Skin of body (tissue), 2 donors: ENCODE results near the gene DPF1. TPM values are rescaled to one million over a fixed set of nuclear protein-coding genes. Genes with fewer than 3 reads are reported as not detected.
"Not testable (repeated sequence)": the region's sequence is repeated elsewhere in the genome, so short reads cannot be mapped to it uniquely, and the experiment has no call there.

ENCODE experiments used
- DNase-seq: peaks from one replicate; lab custom pipeline; 2025; lab: John Stamatoyannopoulos, UW
- total RNA-seq: library from RNA; depleted of rRNA; stranded (reverse); fragments of >200 nt; gene quantifications from one replicate; pipeline ENCODE4 v1.2.3, GENCODE V29; 2014

The DPF1 gene
- total RNA-seq, 1 donor from 2014 or later: 0.79 TPM

DNA sequence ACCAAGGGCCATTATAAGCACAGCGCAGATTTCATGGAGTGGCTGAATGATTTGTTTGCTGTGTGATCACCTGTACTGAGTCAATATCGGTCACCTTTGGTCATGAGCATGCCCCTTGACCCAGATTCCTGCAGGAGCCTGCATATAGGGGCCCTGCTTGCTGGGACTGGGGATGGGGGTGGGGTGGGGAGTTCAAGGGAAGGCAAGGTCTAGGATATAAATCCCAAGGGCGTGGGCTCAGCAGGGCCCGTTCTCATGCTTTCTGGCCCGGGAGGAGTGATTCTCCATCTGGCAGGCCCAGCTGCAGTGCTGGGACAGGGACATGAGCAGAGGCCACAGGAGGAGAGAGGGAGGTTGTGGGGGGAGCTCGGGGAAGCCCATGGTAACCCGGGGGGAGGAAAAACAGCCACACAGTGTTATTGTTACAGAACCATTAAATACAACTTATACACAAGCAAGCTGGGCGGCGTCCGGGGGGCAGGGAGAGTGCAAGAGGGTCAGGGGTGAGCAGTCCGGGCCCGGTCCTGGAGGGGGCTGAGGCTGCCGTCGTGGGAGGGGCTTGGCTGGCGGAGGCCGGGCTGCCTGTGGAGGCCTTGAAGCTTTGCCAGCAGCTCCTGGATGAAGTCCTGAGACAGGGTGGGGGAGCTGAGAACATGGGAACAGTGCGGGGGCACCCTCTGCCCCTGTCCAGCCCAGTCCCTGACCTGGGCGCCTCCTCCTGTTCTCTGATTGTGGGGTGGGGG, 27.0 kb upstream of the DPF1 start:
- peak; percentile 53 for DNase-seq

DNA sequence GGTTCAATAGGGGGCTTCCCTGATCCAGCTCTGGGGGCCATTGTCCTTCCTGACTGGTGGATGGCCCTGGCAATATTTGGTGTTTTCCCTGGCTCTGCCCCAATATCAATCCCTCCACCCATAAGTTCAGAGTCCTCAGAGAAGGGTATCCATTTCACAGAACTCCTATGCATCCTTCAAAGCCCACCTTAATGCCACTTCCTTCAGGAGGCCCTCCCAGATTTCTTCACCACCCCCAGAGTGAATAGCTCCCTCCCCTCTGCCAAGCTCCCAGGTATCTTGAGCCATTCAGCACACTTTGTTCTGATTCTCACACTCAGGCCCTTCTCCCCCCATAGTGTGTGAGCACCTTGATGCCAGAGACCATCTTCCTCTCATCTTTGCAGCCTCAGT, 26.4 kb upstream of the DPF1 start:
- no peak for DNase-seq

DNA sequence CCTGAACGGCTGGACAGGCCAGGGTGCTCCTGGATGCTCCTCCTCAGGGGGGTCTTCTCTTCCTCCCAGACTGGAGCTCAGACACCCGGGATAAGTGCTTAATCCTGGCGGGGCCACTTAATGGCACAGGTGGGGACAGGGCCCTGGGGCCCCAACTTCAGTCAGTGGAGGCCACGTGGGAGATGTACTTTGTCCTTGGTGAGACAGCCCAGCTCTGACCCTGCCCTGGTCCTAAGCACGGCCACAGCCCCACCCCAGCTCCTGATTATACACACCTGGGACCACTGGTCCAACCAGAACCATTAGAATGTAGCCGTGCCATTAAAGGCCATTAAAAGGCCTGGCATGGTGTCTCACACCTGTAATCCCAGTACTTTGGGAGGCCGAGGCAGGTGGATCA, 24.4 kb upstream of the DPF1 start:
- no peak for DNase-seq

DNA sequence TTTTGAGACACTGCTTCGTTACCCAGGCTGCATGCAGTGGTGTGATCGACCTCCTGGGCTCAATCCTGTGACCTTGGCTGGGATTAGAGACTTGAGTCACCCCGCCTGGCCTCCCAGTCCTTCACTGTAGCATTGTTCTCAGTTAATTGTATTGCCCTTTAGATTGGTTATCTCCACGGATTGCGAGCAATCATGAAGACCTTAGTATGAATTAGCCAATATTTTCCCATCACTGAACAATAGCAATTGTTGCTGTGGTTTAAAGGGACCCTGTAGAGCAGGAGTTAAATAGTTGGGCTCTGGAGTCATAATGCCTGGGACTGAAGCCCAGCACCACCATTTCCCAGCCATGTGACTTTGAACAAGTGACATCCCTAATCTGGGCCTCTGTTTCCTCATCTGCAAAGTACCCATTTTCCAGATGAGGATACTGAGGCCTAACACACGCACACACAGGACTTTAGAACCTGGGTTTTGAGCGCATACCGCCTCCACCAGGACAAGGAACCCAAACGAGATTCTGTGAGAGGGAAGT, 23.8 kb upstream of the DPF1 start:
- DNase-seq: no peak

DNA sequence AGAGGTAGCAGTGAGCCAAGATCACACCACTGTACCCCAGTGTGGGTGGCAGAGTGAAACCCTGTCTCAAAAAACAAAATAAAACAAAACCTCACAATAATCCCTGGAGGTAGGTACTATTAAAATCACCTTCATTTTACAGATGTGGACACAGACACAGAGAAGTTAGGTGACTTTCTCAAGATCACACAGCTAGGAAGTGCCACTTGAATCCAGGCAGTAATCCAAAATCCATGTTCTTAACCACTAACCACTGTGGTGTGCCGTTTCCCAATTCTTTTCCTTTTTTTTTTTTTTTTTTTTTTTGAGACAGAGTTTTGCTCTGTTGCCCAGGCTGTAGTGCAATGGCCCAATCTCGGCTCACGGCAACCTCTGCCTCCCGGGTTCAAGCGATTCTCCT, 23.1 kb upstream of the DPF1 start:
- DNase-seq: no peak

DNA sequence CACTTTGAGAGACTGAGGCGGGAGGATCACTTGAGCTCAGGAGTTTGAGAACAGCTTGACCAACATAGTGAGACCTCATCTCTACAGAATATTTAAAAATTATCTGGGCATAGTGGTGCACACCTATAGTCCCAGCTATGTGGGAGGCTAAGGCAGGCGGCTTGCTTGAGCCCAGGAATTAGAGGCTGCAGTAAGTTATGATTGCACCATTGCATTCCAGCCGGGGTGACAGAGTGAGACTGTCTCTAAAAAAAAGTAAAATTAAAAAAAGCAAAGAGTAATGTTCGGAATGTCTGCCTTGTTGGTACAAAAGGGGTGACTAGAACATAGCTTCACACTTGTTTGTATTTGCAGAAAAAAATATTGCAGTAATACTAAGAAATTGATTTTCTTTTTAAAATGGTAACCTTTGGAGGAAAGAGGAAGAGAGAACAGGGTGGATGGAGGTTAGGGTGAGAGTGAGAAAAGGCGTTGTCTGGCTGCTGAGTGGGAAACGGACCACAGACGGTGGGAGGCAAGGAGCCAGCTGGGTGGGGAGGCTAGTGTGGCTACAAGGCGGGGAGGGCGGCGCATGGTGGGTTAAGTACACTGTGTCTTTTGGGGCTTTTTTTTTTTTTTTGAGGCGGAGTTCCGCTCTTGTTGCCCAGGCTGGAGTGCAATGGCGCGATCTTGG, 21.9 kb upstream of the DPF1 start:
- DNase-seq: no peak

DNA sequence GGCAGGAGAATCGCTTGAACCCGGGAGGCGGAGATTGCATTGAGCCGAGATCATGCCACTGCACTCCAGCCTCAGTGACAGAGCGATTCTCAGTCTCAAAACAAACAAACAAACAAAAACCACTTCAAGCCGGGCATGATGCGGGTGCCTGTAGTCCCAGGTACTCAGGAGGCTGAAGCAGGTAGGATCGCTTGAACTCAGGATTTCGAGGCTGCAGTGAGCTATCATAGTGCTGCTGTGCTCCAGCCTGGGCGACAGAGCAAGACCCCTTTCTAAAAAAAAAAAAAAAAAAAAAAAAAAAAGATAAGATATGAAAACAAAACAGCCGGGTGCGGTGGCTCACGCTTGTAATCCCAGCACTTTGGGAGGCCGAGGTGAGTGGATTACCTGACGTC, 19.3 kb upstream of the DPF1 start:
- no peak for DNase-seq

DNA sequence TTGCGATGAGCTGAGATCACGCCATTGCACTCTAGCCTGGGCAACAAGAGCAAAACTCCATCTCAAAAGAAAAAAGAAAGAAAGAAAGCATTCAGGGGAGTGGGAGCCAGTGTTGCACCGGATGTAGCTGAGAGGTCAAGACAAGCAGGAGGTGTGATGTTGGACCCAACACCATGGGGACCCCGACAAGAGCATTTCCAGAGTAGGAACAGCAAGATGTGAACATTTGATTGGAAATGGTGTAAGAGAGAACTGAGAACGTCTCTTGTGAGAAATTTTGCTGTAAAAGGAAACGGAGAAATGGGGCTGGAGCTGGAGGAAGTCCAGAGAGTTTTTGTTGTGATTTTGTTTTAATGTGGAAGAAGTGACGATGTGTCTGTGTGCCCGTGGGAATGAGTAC, 15.8 kb upstream of the DPF1 start:
- DNase-seq: no peak

DNA sequence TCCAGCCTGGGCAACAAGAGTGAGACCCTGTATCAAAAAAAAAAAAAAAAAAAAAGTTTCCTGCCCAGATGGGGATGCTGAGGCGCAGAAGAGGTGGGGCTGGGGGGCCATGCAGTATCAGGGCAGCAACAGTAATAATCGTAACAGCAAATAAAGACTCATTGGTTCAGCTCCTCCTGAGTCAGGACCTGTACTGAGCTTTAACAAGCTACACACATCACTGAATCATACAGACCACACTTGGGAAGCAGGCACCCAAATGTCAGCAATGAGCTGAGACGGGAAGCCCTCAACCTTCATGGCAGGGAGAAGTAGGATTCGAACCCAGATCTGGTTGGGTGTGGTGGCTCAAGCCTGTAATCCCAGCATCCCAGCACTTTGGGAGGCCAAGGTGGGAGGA, 10.6 kb upstream of the DPF1 start:
- DNase-seq: no peak

DNA sequence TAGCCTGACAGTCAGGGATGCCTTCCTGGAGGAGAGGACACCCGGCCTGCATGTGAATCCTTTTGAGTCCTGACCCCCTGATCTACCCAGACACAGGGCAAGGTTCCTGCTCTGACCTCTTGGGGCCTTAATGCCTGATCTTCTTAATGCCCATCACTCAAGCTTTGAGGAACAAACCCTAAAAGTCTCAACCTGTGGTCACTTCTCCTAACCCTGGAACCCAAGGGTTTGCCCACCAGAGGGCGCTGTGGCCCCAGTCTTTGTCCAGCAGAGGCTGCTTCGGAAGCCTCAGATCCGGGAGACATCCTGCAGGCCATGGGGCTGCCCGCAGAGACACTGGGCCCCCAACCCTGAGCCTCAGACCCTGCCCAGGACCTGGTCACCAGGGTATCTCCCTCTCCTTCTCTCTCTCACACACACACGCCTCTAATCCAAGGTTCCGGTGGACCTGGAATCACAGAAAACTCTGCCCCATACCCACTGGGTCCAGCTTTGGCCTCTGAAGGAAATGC, 9.8 kb upstream of the DPF1 start:
- DNase-seq: no peak

DNA sequence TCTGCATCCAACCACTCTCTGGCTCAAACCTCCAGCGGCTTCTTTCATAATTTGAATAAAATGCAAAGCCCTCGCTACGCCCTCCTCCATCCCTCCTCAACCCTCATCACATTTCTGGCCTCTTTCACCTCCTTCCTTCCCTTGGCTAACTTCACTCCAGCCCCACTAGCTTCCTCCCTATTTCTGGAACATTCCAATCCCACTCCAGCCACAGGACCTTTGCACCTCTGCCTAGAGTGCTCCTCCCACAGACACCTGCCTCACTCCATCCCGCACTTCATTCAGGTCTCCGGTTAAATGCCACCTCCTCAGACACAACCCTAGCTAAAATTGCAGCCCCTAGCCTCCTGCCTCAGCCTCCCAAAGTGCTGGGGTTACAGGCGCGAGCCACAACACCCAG, 7.9 kb upstream of the DPF1 start:
- no peak for DNase-seq

DNA sequence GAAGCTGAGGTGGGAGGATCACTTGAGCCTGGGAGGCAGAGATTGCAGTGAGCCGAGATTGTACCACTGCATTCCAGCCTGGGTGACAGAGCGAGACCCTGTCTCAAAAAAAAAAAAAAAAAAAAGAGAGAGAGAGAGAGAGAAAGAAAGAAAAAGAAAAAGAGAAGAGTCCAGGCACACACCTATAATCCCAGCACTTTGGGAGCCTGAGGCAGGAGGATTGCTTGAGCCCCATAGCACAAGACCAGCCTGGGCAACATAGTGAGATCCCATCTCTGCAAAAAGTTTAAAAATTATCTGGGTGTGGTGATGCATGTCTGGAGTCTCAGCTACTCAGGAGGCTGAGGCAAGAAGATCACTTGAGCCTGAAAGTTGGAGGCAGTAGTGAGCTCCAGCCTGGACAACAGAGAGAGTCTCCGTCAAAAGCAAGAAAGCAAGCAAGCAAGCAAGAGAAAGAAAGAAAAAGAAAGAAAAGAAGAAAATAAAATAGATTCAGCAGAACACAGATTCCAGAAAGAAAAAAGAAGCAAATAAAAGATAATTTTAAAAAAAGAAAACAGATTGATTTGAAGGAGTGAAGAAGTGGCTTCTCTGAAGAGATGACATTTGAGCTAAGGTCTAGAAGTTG, 6.6 kb upstream of the DPF1 start:
- DNase-seq: not testable (repeated sequence)

DNA sequence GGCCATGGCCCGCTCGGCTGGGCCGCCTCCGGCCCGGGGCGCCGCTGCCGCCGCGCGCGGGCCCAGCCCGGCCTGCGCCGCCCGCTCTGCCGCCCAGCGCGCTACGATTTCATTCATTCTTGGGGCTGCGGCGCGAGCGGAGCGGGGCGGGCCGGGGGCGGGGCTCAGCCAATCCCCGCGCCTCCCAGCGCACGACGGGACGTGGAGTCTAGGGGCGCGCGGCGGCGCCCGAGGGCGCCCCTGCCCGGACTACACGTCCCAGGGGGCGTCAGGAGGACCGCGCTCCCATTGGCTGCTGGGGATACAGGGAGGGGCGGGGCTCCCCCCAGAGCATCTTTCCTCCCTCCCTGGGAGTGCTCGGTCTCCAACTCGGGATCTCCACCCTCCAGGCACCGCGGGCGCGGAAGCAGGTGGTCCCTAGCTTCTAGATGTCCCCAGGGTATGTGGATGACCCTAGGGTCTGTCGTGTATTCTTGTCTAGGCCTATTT, 5.6 kb upstream of the DPF1 start:
- peak; percentile 52 for DNase-seq

DNA sequence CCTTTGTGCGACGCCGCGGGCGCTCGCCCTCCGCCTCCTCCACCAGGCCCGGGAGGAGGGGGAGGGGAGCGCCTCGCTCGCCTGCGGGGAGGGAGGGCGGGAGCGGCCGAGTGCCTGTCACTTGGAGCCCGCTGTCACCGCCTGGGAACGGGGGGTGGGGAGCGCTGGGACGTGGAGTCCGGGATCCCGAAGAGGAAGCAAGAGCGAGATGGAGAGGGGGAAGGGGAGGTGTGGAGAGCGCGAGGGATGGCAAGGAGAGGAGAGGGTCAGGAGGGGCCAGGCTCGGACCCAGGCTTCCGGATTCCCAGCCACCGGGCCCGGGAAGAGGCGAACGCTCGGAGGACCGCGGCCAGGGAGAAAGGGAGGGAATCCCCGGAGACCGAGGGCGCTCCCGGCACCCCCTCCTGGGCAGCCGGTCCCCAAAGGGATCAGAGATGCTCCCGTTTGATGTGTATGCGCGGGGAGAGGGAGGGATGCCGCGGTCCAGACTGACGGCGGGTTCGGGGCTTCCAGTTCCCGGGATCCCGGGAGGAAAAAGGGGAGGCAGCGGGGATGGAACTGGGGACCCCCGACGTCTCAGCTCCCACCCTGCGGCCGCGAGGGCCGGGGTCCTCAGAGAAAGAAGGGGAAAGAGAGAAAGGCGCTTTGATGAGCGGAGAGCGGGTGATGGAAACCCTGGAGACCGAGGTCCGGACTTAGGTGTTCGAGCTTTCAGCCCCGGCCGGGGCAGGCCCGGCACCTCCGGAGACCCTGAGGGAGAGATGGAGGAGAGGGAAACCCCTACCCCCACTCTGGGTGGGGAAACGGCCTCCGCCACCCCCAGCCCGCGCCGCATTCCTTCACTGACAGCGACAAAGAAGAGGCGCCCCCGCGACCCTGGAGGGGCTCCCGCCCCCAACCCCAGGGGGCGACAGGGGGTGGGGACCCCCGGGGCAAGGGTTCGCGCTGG, 4.7 kb upstream of the DPF1 start:
- DNase-seq: no peak

DNA sequence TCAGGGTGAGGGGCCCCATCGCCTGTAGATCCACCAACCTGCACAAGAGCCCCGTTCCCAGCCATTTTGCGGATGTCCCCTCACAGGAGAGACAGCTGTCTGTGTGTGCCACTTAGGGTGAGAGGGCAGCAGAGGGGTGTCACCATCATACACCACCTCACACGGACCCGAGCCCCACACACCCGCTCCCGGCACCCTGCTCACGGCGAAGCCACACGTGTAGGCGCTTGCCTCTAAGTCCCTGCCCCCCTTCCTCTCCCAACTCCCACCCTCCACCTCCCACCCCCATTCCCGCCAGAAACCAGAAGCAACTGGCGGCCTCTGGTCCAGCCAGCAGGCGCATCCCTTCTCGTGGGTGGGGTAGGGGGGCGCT, 4.0 kb upstream of the DPF1 start:
- no peak for DNase-seq

DNA sequence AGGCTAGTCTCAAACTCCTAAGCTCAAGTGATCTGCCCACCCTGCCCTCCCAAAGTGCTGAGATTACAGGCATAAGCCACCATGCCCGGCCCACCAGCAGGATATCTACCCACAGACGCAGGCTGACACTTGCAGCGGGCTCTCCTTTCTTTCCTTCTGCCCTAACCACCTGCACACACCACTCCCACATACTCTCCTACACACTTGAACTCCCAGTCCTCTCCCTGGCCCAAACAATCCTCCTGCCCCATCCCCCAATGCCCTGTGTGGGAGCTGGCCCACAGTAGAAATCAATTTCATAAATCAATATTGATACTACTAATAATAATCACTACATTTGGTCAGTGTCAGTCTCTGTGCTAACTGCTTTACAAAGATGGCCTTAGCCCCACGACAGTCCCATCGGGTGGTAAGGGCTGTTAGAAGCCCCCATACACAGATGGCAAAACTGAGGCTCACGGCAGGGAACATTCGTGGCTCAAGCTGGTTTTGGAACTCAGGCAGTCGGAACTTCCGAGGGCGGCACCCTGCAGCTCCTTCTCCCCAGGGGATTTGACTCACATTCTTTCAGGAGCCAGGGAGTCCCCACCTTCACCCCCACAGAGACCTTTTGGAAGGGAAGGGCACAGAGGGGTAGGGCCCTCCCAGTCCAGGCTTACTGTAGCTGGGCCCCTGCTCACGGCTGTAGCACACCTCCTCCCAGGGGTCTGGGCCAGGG, 3.4 kb upstream of the DPF1 start:
- DNase-seq: no peak

DNA sequence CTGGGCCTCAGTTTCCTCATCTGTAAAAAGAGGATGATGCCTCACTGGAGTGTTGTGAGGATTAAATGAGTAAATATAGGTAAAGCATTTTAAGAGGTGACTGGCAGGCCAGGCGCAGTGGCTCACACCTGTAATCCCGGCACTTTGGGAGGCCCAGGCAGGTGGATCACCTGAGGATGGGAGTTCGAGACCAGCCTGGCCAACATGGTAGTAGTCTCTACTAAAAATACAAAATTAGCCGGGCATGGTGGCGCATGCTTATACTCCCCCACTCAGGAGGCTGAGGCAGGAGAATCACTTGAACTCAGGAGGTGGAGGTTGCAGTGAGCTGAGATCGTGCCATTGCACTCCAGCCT, 819 bp upstream of the DPF1 start:
- not testable (repeated sequence) for DNase-seq

DNA sequence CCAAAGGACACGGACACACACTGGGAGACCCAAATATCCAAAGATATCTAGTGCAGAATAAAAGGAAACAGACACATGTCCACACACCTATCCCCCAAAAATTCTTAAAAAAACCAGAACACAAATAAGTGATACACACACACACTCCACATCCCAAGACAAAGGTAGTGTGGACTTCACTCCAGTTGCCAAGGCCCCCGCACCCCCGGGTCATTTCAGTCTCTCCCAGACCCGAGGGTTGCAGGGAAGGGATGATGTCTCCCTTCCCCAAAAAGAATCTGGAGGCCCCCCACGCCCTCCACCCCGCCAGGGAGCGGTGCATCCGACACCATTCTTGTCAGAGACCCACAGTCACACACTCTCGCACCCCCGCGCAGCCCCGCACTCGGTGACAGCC, 407 bp downstream of the DPF1 start:
- DNase-seq: no peak

DNA sequence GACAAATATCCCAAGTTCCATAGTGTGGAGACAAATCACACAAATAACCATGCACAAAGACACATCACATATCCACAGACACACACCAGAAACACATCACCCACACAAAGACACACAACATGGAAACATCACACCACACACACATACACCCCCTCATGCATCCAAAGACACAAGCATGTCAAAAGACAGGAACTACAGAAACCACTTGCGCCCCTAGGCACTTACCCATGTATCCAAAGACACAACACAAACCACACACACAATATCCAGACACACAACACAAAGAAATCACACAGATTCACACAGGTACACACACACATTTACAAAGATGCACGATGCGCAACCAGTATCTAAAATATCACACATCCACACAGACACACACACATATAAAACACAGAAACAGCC, 901 bp downstream of the DPF1 start:
- DNase-seq: no peak
